GM10266 (cell line): ENCODE measurements around the gene ARHGAP44.

ENCODE experiments used
- DNase-seq: peaks from one replicate; pipeline ENCODE4 v3.0.0; 2012; ENCODE audit errors: extremely low spot score
- TF ChIP-seq, protein P1 (sequence below): IDR thresholded peaks from 2 replicates; pipeline ENCODE4 v1.5.1; 2012; ENCODE audit warnings: mild to moderate bottlenecking, low read depth; ENCODE audit not compliant: control insufficient read depth, insufficient read depth; ENCODE audit errors: missing control alignments

Gene ARHGAP44

DNA sequence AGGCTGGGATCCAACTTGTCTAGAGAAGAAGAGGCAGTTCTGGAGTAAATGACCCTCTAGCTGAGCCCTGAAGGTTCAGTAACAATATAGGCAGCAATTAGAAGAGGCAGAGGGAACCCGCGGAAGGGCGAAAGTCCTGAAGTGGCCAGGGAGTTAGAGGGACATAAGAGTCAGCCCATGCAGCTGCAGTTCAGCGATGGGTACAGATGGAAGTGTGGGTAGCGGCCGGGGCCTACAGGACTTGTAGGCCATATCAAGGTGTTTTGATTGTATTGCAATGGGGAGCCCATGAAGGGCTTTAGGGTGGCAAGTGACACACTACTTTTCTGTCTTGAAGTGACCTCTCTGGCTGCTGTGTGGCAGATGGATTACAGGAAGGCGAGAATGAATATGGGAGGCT is 225.5 kb downstream of the ARHGAP44 start:
- TF ChIP-seq, protein P1, sequence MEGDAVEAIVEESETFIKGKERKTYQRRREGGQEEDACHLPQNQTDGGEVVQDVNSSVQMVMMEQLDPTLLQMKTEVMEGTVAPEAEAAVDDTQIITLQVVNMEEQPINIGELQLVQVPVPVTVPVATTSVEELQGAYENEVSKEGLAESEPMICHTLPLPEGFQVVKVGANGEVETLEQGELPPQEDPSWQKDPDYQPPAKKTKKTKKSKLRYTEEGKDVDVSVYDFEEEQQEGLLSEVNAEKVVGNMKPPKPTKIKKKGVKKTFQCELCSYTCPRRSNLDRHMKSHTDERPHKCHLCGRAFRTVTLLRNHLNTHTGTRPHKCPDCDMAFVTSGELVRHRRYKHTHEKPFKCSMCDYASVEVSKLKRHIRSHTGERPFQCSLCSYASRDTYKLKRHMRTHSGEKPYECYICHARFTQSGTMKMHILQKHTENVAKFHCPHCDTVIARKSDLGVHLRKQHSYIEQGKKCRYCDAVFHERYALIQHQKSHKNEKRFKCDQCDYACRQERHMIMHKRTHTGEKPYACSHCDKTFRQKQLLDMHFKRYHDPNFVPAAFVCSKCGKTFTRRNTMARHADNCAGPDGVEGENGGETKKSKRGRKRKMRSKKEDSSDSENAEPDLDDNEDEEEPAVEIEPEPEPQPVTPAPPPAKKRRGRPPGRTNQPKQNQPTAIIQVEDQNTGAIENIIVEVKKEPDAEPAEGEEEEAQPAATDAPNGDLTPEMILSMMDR, result no peak
- DNase-seq, result no peak

DNA sequence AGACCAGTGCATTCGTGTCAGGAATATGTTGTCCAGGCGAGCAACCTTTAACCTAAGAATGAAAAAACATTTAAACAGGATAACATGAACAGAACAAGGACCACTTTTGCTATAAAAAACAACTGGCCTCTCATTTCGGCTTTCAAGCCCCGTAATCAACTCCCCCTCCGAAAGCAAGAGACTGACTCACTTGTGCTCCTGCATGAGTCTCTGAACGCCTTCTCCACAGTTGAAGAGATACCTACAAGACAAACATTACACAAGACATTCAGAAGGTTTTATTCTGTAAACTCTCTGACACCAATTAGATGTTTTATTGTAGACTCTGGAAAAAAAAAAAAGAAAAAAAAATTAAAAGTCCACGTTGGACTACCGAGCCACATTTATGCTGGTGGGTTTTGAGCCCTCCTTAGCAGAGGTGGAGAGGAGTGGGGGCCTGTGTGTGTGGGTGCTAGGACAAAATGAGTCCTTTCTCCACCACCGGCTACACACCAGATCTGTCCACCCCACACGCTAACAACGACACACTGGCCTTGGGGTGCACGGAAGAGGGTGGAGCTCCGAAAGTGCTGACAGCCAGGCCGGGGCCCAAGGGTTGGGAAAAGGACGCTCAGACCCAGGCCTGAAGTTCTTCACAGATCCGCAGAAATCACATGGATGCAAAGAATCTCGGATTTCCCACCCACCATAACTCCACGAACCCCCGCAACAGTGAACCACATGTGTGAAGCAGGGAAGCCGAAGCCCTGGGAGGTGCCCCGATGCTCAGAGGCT is 227.8 kb downstream of the ARHGAP44 start:
- DNase-seq, result no peak
- TF ChIP-seq, protein P1, result no peak

DNA sequence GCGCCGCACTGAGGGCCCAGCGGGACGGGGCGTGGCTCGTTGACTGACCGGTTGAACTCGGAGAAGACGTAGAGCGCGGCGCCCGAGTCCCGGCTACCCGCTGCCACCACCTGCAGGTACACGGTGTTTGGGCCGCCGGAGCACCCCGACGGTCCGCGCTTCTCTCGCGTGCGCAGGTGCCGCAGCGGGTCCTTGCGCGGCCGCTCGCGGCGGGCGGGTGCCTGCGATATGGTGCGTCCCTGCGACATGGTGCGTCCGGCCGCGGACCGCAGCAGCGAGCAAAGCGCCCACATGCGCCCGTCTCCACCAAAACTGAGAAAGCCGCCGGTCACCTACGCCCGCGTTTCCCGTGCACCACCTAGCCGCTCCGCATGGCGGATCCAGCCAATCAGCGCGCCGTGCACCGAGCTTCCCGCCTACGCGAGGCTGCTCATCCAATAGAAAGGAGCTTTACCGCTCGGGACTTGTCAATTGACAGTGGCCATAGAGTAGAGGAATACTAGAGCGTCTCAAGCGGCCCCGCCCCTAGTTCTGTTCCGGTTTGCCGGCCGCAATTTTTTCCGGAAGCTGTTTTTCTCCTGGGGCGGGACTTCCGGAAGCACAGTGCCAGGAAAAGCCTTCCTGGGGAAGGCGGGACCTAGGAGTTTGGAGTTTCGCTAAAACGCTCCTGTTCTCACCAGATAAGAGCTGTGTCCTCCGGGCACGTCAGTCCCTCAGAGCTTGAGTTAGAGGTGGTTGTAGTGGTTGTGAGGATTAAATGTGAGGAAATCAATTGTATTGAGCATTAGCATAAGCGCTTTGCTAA is 228.6 kb downstream of the ARHGAP44 start, which contains the start of gene ELAC2:
Gene ELAC2, minus strand, starts transcription at position 373 of the 805 bp plus-strand sequence. Its CDS starts 80 bp downstream, at position 293.
- TF ChIP-seq, protein P1, result peak; percentile 27
- DNase-seq, result peak; percentile 97

DNA sequence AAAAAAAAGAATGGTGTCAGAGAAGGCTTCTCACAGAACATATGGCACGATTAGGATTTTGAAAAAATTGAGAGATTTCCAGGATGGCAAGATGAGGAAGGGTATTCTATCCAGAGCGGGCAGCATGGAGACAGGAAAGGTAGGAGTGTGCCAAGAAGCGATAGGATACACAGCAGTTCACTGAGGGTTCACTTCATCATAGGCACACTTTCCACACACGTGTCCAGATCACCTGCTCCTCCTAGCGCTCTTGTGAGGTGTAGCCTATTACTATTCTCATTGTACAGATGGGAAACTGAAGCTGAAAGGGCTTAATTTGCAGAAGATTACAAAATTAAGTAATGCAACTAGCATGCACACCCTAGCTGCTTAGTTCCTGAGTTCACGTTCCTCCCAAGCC is 234.7 kb downstream of the ARHGAP44 start:
- TF ChIP-seq, protein P1, result no peak
- DNase-seq, result no peak

DNA sequence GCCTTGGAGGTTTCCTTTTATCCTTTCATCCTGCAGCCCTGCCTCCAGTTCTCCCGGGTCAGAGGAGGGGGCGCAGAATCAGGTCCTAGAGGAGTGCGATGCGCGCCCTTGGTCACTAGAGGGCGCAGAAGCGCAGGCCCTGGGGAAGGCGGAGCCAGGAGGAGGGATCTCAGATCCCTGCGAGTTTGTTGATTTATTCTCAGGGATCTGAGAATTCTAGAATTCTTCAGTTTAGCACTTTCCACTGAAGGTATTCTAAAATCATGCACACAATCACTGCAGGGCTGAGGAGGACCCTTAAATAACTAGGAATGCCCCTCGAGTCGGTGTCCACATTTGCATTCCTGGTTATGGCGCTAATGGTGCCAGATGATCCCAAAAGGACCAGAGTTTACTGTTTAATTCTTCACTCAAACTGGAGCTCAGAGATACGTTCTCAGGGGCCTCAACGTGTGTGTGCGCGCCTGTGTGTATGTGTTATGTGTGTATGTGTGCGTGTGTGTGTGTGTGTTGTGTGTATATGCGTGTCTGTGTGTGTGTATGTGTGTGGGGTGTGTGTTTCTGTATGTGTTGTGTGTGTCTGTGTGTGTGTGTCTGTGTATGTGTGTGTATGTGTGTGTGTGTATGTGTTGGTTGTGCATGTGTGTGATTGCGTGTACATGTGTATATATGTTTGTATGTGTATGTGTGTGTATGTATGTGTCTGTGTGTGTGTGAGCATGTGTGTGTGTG is 235.4 kb downstream of the ARHGAP44 start:
- TF ChIP-seq, protein P1, result peak; percentile 97
- peak; percentile 62 for DNase-seq

DNA sequence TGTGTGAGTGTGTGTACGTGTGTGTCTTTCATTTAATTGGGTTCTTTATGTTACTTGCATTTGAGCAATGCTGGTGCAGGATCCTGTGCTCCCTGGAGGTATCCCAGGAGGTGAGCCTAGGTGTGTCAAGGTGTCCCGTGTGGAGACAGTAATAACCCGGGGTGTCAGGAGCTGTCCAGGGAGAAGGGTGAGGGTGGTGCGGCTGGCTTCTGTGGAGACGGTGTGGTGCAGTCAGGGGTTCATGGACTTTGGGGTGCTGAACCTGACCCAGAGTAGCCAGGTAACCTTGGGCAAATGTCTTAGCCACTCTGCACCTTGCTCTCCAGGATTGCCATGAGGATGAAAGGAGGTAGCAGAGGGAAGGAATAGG is 235.9 kb downstream of the ARHGAP44 start:
- TF ChIP-seq, protein P1, result no peak
- no peak for DNase-seq

DNA sequence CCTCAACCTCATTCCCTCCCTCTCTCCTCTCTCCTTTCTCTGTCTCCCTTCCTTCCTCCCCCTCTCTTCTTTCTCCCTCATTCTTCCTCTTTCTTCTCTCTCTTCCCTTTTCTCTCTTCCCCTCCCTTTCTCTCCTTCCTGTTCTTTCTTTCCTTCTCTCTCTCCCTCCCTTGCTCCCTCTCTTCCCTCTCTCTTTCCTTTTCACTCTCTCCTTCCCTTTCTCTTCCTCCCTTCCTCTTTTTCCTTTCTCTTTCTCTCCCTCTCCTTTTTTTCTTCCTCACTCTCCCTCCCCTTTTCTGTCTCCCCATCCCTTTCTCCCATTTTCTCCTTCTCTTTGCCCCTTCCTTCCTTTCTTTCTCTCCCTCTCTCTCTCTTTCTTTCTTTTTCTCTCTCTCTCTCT is 236.4 kb downstream of the ARHGAP44 start:
- TF ChIP-seq, protein P1, result no peak
- DNase-seq, result no peak
